GM21447 (cell line): Measurements from ENCODE around the gene WAPL.
"Not testable (repeated sequence)": the region's sequence is repeated elsewhere in the genome, so short reads cannot be mapped to it uniquely, and the experiment has no call there.

Experiments used
- ATAC-seq: cut with Tn5 transposase; IDR thresholded peaks from one replicate; pipeline ENCODE4 v1.9.1; 2021; ENCODE audit not compliant: unreplicated experiment

Gene WAPL

GRCh38 chr10:86525713-86526112 is 4.1 kb upstream of the WAPL start:
- ATAC-seq = not testable (repeated sequence)

DNA sequence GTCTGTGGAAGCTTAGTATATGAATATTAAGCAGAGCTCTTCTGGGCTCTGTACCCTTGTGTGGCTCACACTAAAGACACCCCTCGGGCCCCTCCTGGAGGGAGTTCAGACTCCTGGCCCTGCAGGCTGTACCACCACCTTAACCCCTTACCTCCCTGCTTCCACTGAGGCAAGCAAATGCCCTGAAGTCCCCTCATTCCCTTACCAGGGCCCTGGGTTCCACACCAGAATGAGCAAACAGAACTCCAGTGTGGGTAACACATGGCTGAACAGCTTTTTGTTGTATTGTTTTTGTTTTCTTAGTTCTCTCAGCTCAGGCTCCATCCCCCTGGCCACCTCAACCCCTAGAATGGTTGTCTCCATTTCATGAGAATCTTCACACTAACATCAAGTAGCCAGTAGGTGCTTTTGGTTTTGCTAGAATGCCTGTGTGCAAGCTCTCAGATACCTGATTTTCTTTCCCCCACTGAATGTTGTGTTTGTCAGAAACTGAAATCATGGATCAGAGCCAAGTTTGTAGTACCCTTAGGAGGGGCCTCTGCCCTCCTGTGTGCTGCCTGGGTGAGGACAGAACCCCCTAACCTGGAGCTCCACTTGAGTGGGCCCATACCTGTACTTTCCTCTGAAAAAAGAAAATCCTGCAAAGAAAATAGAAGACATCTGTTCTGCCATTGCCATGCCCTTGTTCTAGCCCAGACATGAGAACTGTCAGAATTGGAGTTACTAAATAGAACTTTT is 2.8 kb upstream of the WAPL start:
- ATAC-seq = no peak

GRCh38 chr10:86523348-86523747 is 1.8 kb upstream of the WAPL start:
- no peak for ATAC-seq

DNA sequence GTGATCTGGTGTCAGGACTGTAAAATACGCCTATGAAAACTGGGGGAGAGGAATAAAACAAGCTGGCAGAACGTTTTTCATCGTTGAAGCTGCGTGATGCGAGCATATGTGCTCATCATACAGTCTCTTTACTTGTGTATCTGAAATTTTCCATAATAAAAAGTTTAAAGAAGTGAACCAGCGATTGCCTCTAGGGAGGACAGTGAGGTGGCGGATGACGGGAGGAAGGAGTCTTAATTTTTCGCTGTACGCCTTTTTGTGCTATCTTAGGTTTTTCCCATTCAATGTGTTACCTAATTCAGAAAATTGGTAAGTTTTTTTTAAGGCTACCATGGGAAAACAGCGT is 891 bp upstream of the WAPL start:
- no peak for ATAC-seq

DNA sequence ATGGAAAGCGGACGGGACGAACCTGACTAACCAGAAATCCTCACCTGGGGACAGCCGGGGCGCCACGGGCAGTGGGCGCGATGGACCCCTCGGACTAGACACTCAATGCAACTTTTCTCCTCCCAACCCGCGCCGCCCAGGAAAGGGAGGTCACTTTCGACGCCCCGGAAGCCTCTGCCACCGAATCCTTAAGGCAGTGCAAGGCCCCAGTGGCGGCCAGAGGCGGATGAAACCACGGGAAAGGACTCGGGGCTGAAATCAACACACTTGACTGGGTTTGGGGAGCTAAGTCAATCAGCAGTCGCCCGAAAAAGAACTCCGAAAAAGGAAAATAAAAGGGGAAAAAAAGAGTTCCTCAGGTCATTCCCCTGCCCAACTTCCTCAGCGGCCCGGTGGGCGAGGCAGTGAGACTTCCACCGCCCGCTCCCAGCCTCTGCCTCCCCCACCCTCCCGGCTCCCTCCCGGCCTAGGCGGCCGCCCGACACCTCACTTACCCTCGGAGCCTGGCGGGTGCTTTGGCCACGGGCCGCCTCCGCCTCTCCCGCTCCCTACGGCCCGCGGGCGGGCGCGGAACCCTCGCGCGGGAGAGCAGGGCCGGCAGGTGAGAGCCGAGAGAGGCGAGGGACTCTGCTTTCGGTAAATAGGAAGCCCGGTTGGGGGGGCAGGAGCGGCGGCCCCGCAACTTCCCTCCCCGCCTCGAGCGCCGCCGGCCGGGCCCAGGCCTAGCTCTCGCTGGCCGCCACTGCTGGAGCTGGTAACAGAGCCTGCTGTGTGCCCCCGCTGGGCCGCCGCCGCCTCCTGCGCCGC is 518 bp downstream of the WAPL start:
- ATAC-seq = peak; percentile 22

- no peak for ATAC-seq
Observed at GRCh38 chr10:86518781-86519180, 2.8 kb downstream of the WAPL start.

GRCh38 chr10:86512137-86512536 is 9.5 kb downstream of the WAPL start:
- no peak for ATAC-seq

GRCh38 chr10:86511027-86511865 is 10.3 kb downstream of the WAPL start:
- ATAC-seq = no peak

DNA sequence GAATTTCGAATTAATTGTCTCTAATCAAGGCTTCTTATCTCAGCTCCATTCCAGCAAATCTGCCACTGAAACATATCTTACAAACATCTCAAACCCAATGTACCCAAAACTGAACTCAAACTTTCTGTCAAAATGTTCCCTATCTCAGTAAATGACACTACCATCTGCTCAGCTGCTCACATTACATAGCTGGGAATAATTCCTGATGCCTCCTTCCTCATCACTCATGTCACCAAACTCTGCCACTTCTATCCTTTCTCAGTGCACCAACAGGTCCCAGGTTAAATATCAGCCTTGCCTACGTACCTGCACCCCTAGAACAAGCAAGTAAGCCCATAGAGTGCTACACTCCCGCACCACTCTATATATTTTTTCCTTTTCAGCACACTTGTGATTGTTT is 12.4 kb downstream of the WAPL start:
- ATAC-seq = no peak

GRCh38 chr10:86508217-86508616 is 13.4 kb downstream of the WAPL start:
- no peak for ATAC-seq

- ATAC-seq = peak; percentile 66
Observed at GRCh38 chr10:86506499-86506898, 15.1 kb downstream of the WAPL start.

DNA sequence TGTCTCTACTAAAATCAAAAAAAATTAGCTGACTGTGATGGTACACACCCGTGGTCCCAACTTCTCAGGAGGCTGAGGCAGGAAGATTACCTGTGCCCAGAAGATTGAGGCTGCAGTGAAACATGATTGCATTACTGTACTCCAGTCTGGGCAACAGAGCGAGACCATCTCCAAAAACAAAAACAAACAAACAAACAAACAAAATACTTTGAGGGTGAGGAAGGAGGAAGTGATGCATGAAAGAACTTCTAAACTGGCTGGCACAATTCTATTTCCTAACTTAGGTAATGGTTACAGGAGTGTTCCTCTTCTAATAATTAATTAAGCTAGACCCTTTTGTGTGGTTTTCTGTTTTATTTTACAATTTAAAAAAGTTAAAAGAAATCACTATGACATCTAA is 15.5 kb downstream of the WAPL start:
- peak; percentile 40 for ATAC-seq

DNA sequence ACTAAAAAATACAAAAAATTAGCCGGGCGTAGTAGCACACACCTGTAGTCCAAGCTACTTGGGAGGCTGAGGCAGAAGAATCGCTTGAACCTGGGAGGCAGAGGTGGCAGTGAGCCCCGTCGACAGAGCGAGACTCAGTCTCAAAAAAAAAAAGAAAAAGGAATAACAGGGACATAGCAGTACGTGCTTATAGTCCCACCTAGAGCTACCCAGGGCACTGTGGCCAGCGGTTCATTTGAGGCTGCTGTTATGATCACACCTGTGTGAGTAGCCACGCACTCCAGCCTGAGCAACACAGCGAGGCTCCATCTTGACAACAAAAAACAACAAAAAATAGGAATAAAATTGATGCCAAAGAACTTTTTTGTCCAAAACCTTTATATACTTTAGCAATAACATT is 17.1 kb downstream of the WAPL start:
- ATAC-seq = no peak

- no peak for ATAC-seq
Observed at GRCh38 chr10:86500846-86501245, 20.7 kb downstream of the WAPL start.

DNA sequence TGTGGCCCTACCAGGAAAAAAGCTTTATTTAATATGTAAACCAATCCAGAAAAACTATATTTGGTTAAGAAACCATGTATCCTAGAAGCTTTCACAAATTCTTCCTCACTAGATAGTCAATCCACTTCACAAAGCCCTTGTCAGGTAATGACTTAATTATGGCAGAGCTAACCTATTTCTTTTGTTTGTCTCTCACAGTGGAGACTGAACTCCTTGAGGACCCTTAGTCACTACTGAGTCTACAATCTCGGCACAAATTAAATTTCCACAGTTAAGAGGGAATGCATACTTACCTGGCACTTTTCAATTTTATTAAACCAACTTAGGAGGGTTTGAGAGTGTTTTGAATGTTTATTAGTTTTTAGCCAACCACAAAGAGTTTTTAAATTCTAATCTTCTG is 23.0 kb downstream of the WAPL start:
- ATAC-seq = no peak

- ATAC-seq = no peak
Observed at GRCh38 chr10:86497621-86498020, 24.0 kb downstream of the WAPL start.

GRCh38 chr10:86489960-86490612 is 31.5 kb downstream of the WAPL start:
- no peak for ATAC-seq

- no peak for ATAC-seq
Observed at GRCh38 chr10:86489071-86489810, 32.4 kb downstream of the WAPL start.

- no peak for ATAC-seq
Observed at GRCh38 chr10:86486856-86487255, 34.7 kb downstream of the WAPL start.

DNA sequence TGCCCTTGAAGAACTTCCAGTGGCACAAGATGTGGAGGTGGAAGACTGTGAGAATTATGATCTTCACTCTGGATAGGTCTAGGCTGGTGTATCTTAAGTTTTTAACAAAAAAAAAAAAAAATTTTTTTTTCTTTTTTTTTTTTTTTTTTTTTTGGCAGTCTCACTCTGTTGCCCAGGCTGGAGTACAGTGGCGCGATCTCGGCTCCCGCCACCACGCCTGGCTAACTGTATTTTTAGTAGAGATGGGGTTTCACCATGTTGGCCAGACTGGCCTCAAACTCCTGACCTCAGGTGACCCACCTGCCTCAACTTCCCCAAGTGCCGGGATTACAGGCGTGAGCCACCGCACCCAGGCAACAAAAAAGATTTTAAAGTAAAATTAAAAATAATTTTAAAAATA is 37.9 kb downstream of the WAPL start:
- no peak for ATAC-seq
